NOMO-1 treated with DMSO at 0.1 percent for 48 hours (cell line): ENCODE measurements around the gene ASS1.
A peak's percentile ranks its signal among the peaks of the same experiment; 100 is the strongest.
"Not testable (repeated sequence)": the region's sequence is repeated elsewhere in the genome, so short reads cannot be mapped to it uniquely, and the experiment has no call there.

Source experiments
- DNase-seq: peaks from one replicate; lab custom pipeline; 2025; ENCODE audit not compliant: unreplicated experiment; lab: John Stamatoyannopoulos, UW

Gene ASS1

GRCh38 chr9:130444565-130445221 lies at the start of gene ASS1:
Gene ASS1 (plus strand): TSS chr9:130444961. CDS start chr9:130452229, 7,268 bp downstream.
- DNase-seq: peak; percentile 7

DNA sequence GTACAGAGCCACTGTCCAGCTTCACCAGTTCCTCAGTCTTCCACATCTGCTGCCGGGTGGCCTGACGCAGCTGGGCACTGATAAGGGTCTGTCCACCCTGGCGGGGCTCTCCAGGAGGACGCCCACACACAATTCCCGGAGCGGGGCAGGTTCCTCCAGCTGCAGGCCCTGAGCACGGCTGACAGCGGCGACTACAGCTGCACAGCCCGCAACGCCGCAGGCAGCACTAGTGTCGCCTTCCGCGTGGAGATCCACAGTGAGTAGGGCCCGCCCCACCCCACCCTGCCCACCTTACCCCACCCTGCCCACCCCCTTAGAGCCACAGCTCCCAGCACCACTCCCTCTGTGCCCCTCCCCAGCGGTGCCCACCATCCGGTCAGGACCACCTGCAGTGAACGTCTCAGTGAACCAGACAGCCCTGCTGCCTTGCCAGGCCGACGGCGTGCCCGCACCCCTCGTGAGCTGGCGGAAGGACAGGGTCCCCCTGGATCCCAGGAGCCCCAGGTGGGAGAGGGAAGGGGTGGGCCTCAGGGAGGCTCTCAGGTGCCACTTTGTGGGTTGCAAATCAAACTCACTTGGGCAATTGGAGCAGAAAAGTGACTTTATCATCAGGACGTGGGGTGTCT lies 48.8 kb upstream of the ASS1 start:
- no peak for DNase-seq

GRCh38 chr9:130396581-130396980 lies 48.2 kb upstream of the ASS1 start:
- DNase-seq: no peak

- no peak for DNase-seq
Measured at GRCh38 chr9:130398487-130399240, 46.1 kb upstream of the ASS1 start.

GRCh38 chr9:130399768-130400167 lies 45.0 kb upstream of the ASS1 start:
- no peak for DNase-seq

DNA sequence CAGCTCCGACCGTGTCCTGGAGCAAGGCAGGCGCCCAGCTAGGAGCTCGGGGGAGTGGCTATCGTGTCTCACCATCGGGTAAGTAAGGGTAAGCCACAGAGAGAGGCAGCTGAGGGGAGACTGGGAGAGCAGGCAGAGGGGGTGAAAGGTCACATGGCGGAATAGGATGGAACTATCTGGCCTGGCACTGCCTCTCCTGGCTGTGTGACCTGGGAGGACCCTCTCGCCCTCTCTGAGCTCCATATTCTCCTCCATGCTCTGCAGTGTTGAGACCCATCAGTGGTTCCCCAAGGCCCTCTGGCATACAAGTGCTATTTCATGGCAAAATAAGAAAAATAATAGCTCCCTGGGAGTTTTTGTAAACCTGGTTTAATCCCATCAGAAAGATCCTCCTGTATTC lies 43.9 kb upstream of the ASS1 start:
- DNase-seq: no peak

GRCh38 chr9:130401742-130402141 lies 43.0 kb upstream of the ASS1 start:
- not testable (repeated sequence) for DNase-seq

GRCh38 chr9:130402243-130402642 lies 42.5 kb upstream of the ASS1 start:
- DNase-seq: no peak

- no peak for DNase-seq
Measured at GRCh38 chr9:130402645-130403440, 41.9 kb upstream of the ASS1 start.

GRCh38 chr9:130405657-130406257 lies 39.0 kb upstream of the ASS1 start:
- no peak for DNase-seq

DNA sequence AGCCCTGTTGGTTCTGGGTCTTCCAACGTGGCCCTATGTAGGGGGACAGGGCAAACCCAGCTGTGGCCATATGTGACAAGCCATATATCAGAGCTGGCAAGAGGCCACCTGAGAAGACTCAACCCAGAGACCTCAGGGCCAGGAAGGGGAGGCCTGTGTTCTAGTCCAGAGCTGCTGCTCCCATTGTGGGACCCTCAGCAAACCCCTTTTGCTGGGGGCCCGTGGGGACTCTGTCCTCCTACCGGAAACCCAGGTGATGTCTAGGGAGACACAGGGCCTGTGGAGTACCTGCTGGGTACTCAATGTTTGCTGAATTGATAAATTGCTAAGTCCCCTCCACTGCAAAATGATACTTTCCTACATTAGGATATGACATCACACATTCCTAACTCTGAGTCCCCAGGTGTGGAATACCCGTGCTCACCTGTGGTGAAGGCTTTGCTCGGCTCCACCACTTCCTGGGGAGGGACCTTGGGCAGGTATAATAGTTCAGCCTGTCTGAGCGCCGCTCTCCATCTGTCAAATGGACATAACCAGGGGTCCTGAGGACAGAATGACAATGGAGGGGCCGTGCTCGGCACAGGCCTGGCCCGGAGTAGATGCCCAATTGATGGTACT lies 38.4 kb upstream of the ASS1 start:
- DNase-seq: no peak

DNA sequence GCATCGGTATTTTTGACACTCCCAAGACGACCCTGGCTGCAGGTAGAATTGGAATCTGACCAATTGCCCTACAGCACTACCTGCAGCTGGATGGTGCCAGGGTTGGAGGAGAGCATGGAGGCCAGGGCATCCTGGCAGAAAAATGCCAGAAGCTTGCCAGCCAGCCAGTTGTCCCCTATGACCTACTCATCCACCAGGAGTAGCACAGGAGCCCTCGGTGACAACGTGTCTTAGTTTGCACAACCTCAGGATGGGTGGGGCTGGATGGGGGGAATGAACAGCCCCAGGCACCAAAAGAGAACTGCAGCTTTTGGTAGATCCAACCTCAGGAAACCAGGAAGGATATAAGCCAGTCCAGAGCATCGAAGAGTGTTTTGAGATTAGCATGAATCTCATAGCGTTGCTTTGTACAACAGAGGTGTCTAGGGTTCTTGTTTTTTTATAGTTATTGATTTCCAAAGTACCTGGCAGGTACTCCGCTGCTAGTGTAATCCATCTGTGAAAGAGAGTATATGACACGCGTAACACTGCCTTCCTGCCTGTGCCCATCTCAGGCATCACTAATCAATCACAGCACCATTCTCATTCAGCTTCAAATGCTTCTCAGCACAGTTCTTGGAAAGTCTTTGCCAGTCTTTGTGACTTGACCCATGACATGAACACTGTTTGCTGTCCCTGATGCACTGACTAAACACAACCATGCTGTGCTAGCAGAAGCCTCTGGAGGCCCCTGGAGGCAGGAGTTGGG lies 36.7 kb upstream of the ASS1 start:
- DNase-seq: no peak

DNA sequence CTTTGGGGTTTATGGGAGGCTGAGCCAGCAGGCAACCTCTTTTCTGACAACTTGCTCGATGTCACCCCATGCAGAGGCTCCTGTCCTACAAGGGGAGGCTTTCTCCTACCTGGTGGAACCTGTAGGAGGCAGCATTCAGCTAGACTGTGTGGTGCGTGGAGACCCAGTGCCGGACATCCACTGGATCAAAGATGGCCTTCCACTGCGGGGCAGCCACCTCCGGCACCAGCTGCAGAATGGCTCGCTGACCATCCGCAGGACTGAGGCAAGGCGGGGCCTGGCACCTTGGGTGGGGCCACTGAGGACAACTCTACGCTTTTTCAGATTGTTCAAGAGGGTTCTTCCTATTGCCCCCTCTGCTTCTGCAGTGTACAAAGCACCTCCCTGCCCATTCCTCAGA lies 36.1 kb upstream of the ASS1 start:
- DNase-seq: no peak

DNA sequence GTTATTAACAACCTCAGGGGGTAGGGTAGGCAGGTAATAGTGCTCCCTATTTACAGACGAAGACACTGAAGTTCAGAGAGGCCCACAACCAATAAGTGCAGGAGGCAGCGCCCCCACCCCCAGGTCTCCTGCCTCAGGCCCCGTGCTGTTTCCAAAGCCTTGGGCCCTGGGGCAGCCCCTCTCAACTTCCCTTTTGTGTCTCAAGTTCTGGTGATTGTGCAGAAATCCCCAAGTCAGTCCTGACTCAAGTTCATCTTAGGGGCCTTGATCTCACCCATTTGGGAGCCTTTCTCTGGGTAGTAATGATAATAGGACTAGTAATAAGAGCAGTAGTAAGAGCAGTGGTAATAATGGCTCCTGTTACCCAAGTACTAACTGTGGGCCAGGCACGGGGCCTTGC lies 35.5 kb upstream of the ASS1 start:
- peak; percentile 14 for DNase-seq

DNA sequence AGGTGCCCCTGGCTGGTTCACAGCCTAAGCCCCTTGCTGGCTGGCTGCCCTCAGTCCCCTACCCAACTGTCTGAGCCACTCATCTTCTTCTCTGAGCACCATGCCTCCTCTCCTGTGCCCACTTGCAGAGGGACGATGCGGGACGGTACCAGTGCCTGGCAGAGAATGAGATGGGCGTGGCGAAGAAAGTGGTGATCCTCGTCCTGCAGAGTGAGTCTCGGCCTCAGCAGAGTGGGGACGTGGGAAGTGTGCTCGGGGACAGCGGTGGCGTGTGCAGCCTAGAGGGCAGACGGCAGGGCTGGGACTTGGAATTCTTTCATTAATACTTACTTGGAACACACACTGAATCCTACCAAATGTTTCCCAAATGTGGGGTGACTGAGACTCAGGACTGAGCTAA lies 34.3 kb upstream of the ASS1 start:
- DNase-seq: no peak

- no peak for DNase-seq
Measured at GRCh38 chr9:130411566-130411915, 33.2 kb upstream of the ASS1 start.

DNA sequence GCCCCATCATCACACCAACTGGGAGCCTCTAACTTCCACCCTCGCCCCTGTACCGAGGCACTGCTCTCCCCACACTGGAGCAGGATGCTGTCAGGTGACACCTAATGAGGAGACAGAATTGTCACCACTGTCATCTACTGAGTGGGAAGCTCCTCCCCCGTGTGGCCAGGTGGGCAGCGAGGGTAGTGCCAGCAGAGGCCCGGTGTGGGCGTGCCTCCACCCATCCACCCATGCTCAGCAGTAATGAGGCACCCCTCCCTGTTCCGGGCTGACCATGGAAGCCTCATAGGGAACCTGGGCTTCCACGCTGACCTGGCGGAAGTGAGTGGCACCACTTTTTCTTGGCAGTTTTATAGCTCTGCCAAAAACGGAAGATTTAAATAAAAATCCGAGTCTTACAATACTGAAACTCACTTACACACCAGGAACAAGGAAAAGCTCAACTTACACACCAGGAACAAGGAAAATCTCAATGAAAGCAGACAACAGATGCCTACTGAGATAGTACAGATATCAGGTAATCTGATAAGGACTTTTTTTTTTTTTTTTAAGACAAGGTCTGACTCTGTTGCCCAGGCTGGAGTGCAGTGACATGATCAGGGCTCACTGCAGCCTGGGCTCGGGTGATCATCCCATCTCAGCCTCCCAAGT lies 30.6 kb upstream of the ASS1 start:
- no peak for DNase-seq

- no peak for DNase-seq
Measured at GRCh38 chr9:130414910-130415746, 29.6 kb upstream of the ASS1 start.

GRCh38 chr9:130417602-130418001 lies 27.2 kb upstream of the ASS1 start:
- DNase-seq: no peak
